NCI-H1105 treated with DMSO at 0.1 percent for 48 hours (cell line): ENCODE results near the gene HSD17B8.

Experiments used
- DNase-seq: peaks from one replicate; lab custom pipeline; 2025; lab: John Stamatoyannopoulos, UW

HSD17B8 gene

DNA sequence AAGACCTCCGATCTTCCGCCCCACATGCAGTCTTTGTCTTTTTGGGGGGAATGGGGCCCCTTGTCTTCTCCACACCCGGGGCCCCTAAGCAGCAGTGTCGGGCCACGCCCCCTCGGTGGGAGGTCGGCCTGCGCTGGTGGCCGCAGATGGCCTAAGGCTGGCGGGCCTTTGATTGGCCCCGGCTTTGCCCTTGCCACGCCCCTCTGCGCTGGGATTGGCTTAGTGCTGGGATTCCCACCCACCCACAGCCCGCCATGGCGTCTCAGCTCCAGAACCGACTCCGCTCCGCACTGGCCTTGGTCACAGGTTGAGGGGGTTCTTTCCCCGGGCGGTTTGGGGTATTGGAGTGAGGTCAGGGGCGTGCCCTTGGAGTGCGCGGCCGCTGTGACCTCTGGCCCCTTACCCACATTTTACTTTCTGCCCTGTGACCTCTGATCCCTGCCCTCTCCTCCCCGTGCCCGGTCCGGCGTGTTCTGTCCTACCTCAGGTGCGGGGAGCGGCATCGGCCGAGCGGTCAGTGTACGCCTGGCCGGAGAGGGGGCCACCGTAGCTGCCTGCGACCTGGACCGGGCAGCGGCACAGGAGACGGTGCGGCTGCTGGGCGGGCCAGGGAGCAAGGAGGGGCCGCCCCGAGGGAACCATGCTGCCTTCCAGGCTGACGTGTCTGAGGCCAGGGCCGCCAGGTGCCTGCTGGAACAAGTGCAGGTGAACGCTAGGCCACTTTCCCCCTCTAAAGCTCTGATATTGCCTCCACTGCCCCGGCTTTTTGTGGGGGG, at the start of gene HSD17B8:
TSS of gene HSD17B8 (plus strand) at position 241 of the 776 bp plus-strand sequence. CDS start at position 255, 14 bp downstream.
- DNase-seq: peak; percentile 91

DNA sequence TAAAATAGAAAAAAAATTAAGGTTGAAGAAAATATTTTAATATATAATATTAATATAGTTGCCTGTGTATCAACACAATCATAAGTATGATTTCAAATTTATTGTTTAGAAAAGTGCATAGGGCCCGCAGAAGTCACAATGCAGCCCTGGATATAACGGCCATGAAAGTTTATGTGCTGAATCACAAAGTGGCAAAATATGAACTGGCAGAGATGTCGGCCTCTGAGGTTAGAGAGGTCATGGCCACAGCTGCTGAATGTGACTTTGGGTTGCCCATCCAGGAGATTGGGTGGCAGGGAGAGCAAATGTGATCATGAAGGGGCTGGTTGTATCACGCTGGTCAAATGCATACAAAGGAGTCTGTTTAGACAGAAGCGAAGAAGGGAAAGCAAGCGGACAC, 47.9 kb upstream of the HSD17B8 start:
- no peak for DNase-seq

DNA sequence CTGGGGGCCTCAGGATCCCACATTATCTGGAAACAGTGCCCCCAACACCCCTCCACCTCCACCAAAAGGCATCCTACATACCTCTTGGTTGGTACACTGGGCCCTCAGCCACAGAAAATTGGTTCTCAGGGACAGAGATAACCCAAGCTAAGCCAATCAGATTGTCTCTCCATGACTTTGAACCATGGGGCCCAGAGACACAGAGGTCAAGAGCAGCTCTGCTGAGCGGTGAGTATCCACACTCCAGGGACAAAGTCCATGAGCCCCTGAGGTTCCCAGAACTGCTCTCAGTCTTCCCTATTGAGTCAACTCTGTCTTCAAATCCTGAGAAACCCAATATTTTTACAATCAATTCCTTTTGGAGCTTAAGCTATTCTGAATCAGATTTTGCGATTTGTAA, 47.5 kb upstream of the HSD17B8 start:
- no peak for DNase-seq

DNA sequence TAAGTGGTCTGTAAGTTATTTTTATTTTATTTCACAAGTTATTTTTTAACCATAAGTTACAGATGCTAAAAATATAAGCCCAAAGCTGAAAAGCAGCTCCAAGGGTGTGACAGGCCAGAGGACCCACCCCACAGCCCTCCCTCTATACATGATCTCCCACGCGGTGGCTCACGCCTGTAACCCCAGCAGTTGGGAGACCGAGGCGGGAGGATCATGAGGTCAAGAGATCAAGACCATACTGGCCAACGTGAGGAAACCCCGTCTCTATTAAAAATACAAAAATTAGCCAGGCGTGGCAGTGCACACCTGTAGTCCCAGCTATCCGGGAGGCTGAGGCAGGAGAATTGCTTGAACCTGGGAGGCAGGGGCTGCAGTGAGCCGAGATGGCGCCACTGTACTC, 44.4 kb upstream of the HSD17B8 start:
- DNase-seq: no peak

DNA sequence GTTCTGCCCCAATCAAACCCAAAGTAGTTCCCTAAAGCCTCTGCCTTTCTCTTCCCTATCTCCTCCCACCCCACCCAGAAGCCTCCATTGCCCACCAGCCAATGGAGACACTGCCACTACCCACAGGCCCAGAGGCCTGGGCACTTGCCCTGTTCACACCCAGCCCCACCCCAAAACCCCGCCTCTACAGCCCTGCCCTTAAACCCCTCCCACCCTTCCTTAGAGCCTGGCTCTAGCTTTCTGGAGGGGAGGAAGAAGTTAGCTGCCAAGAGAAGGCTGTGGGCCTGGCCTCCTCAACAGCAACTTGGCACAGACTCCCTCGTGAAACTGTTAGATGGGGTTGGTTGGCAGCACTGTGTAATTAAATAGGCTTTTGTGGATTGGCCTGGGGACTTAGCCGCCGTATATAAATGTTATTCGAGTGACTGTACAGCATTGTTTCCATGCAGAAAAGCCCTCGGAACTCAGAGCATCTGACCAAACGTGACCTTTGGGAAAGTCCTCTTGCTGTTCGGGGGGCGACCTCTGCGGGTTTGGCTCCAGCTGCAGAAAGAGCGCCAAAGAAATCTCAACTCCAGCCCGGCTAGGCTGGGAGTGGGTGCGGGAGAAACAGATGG, 43.6 kb upstream of the HSD17B8 start:
- DNase-seq: no peak

DNA sequence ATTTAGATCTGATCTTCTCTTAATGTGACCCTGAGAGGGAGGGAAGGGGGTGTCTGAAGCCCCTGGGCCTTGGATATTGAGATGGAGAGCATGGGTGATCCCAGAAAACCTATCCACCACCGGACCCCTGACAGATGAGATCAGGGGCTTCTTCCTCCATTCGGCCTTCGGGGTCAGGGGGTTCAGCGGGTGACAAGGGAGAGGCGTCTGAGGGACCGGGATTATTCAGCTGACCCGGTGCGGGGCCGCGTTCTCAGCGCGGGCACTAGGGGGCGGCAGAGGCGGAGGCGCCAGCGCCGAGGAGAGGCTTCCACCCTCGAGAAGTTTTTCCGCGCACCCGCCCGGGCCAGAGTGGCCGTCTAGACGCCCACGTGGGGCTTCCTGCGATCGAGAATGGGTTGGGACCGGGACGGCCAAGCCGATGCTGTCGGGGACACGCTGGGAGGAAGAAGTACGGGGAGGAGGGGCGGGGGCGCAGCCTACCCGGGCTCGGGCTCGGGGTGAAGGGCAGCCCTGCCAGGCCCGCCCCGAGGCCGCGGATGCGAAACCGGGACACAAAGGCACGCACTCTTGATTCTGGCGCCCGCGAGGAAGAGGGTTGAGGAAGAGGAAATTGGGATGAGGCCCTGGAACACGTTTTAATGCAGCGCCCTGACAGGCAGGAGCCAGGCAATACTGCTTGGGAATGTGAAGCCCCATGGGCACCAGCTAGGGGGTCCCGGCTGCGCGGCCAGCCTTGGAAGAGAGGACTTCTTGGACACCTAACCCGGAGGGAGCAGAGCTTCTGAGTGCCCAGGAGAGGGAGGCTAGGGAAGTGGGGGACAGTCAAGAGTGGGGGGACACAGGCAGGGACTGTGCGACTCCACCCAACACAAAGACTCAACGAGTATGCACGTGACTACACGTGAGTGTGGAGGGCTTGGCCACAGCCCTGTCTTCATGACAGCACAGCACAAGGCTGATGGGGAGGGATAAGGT, 42.8 kb upstream of the HSD17B8 start:
- DNase-seq: peak; percentile 52

DNA sequence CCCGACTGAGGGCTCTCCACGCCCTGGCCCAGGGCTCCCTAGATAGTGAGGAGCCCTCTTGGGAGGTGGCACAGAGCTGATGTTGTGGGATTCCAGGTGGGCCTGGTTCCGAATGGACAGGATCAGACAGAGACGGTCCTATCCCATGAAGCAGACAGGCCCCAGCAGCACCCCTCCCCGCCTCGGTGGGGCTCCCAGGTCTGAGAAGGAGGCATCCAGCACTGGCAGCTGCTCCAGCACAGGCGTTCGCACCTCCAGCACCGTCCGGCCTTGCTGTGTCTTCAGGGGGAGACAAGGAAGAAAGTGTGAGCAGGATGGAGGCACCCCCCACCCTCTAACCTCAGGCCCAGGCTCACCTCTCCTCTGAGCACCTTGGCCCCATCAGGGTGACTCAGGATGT, 40.9 kb upstream of the HSD17B8 start:
- DNase-seq: no peak

DNA sequence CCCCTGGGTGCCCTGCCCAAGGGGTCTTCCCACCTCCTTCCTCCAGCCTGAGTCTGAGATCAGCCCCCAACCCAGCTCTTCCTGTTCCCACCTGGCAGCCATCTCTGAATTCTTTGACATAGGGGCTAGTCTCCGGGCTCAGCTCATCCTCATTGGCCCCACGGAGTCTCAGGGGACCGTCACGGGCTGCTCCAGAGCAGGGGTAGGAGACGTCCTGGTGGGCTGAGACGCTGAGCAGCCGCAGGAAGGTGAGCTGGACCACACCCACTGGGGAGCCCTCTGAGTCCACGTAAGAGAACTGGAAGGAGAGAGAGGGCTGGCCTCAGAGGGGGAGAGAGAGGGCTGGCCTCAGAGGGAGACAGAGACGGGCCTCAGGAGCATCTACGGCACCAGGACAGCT, 40.3 kb upstream of the HSD17B8 start:
- DNase-seq: no peak

DNA sequence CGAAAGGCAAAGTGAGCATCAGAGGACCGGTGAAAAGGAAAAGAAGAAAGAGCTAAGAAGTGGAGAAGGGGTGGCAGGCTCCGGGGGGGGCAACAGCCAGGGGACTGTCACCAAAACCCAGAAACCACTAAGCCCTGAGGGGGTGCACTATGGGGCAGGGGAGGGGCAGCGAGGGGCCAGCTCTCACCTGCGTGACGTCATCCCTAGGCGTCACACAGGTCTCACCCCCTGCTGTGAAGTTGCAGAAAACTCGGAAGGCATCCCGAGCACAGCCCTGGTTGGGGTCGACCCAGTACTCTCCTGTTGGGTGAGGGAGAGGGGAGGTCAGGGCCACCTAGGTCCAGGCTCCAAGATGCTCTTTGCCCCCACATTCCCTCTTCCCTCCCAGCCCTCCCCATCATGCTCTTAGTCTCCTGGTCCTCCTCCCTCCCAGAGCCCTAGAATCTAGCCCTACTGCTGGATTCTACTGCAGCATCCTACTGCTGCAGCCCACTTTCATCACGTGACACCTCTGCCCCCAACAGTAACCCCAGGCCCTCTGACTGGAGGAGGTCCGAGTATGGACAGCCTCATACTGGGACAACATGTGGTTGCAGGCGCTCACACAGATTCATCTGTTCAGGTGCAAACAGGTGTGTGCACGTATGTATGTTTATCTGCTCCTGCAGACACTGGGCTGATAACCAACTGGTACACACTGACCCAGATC, 39.6 kb upstream of the HSD17B8 start:
- no peak for DNase-seq

DNA sequence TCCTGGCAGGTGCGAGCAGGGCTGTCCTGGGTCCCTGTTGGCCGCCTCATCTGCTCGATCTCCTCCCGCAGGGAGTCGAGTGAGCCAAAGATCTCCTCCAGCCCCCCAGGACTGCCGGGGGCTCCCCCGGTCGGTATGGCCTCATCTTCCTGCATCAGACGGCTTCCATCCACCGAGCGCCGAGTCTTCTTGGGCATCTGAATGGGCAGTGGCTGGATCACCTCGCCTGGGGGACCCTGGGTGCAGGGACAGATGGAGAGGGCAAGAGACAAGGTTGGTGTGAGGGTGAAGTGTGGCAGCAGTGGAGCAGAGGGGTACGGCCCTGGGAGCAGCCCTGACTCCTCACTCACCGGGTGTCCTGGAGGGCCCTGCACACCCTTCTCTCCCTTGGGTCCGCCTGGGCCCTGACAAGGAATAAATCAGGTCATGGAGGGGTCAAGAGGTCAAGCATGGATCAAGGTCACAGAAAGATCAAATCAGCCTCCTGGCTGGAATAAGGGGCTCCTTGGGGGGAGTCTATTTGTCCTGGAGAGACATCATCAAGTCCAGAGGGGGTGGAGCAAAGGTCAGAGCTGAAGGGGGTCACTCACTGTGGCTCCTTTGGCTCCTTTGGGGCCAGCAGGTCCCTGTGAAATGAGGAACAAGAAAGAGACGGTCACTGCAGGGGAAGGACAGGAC, 38.7 kb upstream of the HSD17B8 start:
- no peak for DNase-seq

DNA sequence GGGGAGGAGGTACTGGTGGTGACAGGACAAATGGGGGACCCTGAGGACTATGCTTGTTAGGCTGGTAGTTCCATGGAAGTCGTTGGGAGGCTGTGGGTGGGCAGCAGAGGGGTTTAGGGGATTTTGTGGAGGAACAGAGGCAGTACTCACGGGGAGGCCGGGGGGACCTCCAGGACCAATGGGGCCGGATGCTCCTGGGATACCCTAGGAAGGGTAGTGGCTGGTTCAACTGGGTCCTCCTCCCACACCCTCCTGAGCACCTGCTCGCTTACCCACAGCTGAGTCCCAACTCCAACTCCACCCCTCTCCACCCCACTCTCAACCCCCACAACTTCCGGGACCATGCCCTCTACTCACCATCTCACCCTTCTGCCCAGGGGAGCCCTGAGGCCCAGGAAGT, 38.1 kb upstream of the HSD17B8 start:
- DNase-seq: no peak

DNA sequence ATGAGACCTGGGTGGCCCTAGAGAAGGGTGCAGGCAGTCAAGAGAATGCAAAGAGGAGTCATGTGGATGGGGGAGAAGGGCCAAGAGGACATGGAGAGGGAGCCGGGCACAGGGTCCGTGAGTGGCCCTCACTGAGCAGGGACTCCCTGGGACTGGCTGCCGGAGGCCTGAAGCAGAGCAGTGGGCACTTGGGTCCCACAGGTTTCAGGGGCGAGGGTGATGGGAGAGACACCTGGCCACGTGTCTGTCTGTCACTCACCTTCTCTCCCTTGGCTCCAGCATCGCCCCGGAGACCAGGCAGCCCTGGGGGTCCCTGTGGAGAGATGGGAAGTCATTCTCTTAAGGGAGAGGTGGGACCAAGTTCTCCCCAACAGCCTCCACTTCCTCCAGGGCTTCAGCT, 37.6 kb upstream of the HSD17B8 start:
- DNase-seq: no peak

DNA sequence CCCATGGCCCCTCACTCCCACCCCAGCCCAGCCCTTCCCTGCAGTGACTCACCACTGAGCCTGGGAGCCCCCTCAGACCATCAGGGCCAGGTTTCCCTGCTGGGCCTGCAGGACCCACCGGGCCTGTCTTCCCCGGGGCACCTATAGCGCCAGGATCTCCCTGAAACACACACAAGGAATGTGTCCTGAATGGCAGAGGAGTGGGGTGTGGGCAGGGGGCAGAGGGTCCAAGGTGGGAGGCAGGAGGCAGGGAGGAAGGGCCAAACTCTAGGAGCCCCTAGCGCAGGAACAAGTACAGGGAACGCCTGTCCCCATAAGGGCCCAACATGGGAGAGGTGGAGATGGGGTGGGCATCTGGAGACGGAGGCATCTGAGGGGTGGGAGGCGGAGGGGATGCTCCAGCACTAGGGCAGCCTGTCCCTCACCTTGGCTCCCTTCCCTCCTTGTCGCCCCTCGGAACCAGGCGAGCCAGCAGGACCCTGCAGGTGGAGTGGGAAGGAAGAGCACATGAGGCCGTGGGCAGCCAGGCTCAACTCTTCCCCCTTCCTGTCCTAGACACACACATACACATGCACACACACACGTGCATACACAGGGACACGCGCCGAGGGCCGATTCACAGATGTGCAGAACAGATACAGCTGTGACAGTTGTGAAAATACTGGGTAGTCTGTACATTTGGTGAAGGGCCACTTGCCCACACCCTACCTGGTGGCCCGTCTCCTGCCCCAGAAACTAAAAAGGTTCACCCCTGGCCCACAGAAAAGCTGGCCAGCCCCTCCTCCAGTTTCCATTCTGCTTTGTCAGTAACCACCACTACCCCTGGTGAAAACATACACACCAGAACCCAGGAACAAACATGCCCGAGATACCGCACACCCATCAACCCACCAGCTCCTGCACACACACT, 36.8 kb upstream of the HSD17B8 start:
- no peak for DNase-seq

DNA sequence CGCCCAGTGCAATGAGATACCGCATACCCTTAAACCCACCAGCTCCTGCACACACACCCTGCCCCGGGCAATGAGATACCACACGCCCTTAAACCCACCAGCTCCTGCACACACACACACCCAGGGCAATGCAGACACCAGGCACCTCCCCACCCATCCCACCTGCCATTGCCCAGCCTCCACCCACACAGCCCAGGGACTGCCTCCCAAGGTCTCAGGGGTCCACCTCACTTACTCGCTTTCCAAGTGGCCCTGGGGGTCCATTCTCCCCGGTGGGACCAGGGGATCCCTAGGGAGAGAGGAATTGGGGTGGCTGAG, 36.2 kb upstream of the HSD17B8 start:
- no peak for DNase-seq

DNA sequence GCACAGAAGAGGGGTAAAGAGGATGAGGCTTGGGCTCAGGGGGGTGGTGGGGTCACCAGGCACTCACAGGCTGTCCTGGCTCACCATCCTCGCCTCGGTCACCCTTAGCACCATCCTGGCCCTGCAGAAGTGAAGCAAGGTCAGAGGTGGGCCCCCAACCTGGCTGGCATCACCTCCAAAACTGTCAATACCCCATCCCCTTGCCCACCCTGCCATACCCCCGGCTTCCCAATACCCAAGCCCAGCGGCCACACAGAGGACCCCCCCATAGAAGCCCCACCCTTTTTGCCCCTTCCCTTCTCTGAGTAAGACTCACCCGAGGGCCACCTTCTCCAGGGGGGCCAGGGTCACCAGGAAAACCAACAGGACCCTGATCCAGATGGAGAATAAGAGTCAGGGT, 35.8 kb upstream of the HSD17B8 start:
- DNase-seq: no peak

DNA sequence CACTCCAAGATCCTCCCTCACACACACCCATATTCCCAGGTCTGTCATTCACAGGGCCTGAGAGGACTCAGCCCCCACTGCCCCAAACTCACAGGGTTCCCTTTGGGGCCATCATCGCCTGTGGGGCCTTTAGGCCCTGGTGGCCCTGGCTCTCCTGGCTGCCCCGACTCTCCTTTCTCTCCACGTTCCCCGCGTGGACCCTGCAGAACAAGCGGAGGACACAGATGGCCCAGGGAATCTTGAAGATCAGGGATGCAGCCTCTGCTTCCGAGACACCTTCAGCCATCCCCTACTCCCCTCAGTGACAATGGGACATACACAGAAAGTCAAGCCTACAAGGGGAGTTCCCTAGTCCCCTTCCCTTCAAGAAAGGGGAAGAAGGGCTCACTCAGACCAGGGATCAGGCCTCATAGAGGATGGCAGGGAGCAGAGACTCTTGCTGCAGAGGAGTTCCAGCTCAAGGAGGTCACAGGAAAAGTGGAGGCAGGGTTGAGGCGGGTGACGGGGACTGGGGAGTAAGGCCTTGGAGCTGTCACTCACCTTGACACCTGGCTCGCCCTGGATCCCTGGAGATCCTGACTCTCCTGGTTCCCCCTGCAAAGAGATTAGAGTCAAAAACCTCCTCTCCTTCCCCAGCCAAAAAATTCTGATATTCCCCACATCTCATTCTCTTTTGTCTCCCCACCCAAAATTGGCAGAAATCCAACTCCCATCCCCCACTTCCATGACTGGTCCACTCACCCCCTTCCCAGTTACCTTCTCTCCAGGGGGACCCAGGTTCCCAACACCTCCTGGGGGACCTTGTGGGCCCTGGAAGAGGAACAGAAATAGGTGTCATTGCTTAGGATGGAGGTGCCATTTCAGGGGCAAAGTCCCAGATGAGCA, 34.9 kb upstream of the HSD17B8 start:
- no peak for DNase-seq

DNA sequence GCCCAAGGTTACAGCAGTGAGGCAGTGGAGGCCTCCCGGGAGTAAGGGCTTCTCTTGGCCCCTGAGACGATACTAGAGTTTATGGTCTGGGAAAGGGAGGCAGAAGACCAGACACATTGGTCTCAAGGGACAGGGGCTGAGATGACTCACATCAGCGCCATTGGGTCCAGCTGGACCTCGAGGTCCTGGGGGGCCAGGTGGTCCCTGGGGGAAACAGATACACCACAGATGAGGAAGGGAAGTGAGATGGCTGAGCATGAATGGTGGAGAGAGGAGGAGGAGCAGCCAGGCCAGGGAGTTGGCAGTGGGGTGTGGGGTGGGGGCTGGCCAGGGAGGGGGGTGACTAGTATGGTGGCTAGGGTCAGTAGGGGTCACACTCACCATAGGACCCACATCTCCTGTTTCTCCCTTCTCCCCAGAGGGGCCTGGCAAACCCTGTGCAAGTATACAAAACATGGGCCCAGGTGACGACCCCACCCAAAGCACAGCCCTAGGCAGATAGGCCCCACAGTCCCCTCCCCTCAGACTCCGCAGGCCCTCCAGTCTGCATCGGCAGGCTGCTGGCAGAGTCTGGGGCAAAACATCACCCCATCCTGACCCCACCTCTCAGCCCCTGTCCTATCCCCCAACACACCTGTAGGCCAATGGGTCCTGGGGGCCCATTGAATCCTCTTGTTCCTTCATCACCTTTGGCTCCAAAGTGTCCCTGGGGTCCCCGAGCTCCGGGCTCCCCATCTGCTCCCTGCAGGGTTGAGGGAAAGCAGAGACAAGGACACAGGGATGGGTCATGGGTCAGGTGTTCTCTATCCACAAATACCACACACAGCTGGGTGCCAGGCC, 34.1 kb upstream of the HSD17B8 start:
- no peak for DNase-seq

DNA sequence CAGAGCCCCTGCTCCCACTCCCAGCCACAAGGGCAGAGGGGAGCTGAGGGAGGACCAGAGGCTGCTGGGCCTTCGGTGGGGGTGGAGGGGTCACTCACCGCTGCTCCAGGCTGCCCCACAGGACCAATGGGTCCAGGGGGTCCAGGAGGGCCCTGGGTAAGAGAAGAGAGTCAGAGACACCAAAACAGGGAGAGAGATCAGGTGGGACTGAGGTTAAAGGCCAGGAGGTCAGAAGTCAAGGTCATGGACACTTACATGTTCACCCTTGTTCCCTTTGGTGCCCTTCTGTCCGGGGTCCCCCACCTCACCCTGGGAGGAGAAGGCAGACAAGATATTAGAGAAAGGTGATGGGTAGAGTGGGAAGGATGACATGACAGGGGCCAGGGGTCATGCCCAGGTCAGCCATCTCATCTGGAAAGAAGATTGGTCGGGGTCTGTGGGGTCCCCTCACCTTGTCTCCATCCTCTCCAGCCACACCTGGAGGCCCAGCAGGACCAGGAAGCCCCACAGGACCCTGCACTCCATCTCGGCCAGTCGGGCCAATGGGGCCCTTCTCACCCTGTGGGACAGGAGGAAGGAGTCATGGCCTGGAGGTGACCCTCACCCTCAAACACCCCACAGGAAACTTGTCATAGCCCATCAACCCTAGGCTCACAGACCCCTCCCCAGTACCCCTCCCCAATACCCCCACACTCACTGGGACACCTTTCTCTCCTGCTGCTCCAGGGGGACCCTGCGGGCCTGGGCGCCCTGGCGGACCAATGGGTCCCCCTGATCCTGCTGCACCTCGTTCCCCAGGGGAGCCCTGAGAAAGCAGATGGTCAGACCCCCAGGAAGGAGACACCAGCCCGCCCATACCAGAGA, 33.2 kb upstream of the HSD17B8 start:
- DNase-seq: no peak
